Stimulated activated CD4-positive, alpha-beta T cell treated with anti-CD3 and anti-CD28 coated beads, Interleukin-2, amount 100 ng/mL, for 4 hours (primary cell): ENCODE results near the gene SLC6A3.
A peak's percentile ranks its signal among the peaks of the same experiment; 100 is the strongest.

Source experiments
- DNase-seq: peaks from one replicate; pipeline ENCODE4 v3.0.0-alpha.2; 2020; ENCODE audit warnings: low read depth

SLC6A3 gene

DNA sequence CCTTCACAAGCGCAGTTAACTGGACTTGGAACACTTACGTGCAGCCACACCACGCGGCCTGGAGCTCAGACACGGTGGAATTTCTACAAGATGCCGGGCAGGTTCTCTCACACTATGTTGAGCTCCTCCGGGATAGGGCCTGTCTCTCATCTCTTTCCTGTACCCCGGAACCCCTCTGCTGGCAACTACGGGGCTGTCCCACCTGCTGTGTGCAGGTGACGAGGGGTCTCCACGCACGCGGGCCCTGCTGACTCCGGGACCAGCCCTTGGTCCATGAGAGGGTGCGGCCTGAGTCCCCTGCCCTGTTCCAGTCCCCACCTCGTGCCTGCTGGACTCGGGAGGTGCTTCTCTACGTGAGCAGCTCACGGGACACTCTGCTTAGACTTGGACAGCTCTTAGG, 40.1 kb downstream of the SLC6A3 start:
- DNase-seq: no peak

DNA sequence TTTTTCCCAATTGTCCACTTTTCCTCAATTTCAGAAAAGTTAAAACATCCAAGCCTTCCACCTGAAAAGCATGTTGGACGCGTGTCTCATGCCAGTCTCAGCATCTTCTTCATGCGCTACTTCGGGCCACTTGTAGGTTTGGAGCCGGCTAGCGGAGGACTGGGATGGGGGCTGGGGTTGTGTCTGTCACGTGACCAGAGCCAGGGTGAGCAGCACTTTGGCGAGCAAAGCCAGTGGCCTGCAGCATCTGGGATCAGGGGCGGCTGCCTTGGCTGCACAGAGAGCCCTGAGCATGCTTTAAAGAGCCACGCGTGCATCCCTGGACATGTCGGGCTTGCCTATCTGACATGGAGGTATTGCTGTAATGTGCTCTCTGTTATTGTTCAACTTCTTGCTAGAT, 41.2 kb downstream of the SLC6A3 start:
- no peak for DNase-seq

DNA sequence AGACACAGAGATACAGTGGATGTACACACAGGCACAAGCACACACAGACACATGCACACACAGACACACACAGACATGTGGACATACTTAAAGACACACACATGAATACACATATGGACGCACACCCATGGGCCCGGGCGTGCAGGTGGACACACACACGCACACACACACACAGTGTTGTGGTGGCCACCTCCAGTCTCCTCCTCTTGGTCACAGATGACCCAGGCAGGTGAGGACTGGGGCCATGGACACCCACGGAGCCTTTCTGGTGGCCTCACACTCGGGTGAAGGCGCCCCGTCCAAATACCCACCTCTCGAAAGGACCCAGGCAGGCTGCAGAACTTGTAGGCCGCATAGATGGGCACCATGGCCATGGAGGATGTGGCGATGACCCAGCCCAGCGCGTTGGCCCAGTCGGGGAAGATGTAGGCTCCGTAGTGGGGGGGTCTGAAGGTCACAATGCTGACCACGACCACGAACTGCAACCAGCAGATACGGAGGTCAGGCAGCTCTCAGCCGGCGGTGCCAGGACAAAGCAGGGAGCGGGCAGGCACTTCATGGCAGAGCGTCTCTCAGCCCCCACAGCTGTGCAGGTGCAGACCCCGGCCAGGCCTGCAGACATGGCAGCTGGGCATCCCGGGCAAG, 42.5 kb downstream of the SLC6A3 start:
- DNase-seq: no peak

DNA sequence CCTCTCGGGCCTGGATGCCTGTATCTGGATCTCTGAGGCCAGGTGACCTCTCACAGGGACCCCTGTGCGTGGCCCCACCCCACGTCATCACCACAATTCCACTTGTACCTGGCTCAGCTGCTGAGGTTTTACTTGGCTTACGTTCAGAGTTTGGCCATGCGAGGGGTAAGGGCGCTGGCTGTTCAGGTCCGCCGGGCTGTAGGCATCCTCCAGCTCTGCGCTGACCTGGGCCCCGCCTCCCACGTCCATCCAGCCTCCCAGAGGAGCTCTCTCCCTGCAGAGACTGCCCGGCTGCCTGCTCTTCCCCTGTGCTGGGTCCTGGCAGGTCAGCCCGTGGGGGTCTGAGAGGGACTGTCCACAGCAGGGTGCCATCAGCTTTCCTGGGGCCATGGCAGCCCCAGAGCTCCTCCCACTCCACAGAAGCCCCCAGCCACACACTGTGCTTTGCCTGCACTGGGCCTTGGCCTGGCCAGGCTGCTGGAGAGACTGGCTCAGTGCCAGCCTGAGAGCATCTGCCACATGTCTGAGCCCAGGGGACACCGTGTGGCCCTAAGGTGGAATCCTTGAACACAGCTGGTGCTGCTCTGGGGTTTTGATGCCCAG, 43.6 kb downstream of the SLC6A3 start:
- DNase-seq: no peak

DNA sequence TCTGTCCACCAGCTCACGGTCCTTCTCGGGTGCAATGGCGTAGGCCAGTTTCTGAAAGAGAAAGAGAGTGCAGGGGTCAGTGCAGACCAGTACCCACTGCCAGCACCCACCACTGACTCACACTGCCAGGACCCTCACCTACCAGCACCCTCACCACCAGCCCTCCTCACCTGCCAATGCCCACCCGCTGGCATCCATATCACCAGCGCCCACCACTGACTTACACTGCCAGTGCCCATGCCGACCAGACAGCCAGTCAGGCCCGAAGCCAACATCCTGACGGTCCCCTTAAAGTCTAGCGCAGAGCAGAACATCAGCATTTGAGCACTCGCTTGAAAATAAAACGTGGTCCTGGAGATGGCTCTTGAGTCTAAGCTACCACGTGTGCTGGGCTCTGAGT, 44.3 kb downstream of the SLC6A3 start:
- DNase-seq: no peak

DNA sequence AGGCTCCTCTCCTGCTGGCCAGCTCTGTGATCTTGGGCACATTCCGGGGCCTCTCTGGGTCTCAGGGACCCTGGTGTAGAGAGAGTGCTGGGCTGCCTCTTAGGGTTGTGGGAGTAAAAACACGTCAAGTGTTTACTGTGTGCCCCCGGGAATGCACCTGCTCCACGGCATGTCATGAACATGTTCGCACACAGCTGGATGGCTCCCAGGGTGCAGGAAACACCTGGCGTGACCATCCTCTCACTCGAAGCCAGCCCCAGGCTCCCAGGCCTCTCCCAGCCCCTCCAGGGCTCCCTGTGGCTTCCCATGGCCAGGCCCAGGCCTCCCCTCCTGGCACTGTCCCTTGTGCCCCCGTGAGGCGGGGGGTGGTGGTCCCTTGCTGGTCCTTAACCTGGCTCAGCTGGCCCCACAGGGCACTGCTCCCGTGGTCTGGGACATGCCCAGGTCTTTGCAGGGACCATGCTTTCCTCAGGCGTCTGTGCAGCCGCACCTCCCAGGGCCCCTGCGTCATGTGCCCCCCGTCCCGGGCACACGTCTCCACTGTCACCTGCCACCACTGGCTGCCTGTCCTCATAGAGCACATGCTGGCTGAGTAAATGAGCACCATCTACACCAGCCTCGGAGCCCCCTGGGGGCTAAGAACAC, 44.9 kb downstream of the SLC6A3 start:
- DNase-seq: no peak

DNA sequence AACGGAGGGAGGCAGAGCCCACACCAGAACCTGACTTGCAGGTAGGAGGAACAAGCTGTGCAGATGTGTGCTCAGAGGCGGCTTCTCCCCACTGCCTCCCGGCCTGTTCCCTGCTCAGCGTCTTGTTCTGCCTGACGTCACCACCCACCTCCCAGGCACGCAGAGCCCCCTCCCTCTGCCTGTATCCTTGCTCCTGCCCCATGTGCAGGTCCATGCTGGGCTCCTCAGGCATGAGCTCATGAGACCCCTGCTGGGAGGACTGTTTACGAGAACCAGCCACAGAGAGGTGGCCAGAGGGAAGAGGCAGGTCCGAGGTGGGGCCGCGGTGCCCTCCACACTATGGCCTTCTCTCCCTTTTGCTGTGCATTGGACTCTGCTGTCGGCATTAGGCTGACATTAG, 45.5 kb downstream of the SLC6A3 start:
- DNase-seq: no peak

DNA sequence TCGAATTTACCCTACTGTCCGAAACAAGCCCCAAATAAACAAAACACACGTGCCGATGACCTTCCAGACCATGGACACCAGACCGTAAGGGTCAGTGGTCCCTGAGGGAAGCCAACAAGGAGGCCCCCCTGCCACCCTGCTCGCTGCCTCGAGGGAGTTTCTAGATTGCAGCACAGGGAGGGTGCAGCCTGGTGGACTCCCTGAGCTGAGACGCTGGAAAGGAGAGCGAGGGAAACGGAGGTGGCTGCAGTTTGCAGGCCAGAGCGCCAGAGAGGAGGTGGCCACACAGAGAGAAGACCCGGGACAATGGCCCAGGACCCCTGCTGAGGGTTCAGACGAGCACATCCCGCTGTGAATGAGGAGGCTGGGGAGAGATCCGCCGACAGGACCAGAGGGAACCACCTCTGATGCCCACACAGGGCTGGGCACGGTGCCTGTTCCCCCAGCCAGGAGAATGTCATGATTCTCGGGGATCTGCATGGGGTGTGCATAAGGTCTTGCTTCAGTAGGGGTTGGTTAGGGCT, 48.9 kb downstream of the SLC6A3 start:
- no peak for DNase-seq

DNA sequence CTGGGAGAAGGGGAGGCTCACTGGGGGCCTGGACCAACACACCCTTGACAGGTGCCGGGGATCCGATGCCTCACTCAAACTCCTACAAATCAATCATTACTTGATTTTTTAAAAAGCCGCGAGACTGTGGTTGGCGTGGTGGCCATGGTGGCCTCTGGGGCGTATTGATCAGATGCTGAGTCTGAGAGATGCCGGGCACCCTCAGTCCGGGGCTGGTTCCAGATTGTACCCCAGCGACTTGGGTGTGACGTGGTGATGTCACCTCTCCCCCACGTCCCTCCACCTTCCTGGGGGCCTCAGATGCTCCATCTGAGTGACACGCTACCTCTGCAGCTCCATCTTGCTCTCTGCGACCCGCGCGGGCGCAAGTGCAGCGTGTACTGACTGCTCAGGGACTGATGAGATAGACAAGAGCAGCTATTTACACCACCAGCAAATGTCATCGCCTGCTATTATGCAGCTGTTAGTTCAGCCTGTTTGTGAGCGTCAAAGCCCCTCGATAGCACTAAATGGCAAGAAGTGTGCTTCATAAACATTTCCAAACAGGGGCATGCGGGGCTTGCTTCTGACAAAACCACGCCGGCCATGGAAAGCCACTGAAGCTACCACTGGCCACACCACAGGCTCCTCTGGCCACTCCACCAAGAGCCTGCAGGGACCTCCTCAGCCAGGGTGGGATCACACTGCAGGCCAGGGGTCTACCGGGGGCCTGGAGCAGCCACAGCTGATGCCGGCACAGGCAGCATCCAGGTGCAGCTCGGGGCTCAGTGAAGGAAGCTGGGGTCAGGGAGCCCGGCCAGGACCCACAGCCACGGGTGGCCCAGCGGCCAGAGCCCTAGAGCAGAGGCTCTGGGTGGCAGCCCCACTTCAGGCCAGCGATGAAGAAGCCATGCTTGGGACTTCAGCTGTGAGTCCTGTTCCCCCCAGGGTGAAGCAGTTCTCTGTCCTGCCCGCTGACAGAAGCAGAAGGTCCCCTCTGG, 50.1 kb downstream of the SLC6A3 start:
- no peak for DNase-seq

DNA sequence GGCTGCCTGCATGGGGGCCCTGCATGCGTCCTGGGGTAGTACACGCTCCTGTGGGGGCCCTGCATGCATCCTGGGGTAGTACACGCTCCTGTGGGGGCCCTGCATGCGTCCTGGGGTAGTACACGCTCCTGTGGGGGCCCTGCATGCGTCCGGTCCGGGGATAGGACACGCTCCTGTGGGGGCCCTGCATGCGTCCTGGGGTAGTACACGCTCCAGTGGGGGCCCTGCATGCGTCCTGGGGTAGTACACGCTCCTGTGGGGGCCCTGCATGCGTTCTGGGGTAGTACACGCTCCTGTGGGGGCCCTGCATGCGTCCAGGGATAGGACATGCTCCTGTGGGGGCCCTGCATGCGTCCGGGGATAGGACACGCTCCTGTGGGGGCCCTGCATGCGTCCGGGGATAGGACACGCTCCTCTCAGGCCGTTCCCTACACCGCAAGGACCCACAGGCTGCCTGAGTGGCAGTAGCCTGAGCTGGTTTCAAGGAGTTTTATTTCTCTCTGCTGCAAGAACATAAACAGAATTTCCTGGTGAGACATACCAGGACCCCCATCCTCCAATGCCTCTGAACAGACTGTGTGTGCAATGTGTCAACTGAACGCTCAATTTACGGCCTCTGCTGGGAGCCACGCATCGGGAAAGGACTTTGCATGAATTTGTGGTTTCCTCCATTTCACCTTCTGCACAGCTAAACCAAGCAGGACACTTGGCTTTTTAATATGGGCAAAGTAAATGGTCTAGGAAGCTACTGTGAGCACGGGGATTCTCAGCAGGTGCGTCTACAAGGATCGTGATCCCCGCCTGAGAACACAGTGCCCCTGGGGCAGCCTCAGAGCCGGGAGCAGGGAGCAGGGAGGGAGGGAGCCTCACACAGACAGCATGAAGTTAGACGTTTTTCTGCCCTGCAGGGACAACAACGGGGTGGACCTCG, 51.4 kb downstream of the SLC6A3 start:
- DNase-seq: no peak

DNA sequence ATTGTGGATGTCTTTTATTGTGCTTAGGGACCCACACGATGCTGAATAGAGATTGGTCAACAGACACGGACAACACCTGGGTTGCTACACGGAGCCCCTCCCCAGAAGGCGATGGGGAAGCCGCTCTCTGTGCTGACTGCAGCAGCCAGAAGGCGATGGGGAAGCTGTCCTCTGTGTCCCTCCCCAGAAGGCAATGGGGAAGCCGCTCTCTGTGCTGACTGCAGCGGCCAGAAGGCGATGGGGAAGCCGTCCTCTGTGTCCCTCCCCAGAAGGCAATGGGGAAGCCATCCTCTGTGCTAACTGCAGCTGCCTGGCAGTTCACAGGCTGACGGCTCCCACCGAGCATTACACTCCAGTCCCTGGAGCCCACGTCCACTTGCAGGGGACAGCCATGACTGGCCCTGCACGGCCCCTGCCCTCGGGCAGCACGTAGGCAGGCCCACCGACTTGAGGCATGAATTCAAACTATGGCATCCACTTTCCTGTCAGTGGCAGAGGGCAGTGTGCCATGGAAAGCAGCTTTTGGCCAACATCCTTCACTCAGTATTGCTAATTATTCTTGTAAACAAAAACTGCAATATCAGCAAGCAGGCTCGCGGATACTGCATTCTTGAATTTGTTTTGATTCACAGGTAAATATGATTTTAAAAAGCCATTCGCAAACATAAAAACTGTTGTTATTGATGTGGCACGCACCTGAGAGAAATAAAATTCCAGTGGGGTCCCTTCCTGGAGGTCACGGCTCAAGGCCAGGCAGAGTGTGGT, 52.3 kb downstream of the SLC6A3 start:
- DNase-seq: no peak

DNA sequence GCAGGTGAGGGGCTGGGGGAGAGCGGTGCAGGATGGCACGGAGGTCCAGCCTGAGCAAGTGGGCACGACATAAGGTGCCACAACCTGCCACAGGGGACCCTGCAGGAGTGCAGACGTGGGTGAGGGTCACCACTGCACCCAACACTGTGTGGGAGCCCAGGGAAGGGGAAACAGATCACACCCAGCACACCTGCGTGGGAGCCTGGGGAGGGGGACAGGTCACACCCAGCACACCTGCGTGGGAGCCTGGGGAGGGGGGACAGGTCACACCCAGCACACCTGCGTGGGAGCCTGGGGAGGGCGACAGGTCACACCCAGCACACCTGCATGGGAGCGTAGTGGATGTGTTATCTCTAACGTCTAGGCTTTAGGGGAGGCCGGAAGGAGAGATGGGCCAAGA, 53.0 kb downstream of the SLC6A3 start:
- DNase-seq: no peak

DNA sequence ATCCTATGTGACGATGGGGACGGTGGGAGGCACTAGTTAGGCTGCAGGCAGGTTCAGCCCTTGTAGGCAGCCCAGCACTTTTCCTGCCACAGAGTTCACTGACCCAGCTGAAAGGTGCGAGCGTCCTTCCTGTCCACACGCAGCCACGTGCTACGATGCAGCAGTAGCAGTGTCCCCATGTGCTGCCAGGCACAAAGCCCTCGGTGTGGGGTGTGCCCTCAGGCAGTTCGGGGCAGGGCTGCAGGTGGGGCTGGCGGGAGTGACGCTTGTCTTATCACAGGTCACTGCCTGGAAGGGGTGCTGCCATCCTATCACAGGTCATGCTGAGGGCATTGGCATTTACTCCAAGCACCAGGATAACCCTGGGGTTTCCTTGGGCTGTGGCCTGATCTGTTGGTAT, 53.5 kb downstream of the SLC6A3 start:
- no peak for DNase-seq

DNA sequence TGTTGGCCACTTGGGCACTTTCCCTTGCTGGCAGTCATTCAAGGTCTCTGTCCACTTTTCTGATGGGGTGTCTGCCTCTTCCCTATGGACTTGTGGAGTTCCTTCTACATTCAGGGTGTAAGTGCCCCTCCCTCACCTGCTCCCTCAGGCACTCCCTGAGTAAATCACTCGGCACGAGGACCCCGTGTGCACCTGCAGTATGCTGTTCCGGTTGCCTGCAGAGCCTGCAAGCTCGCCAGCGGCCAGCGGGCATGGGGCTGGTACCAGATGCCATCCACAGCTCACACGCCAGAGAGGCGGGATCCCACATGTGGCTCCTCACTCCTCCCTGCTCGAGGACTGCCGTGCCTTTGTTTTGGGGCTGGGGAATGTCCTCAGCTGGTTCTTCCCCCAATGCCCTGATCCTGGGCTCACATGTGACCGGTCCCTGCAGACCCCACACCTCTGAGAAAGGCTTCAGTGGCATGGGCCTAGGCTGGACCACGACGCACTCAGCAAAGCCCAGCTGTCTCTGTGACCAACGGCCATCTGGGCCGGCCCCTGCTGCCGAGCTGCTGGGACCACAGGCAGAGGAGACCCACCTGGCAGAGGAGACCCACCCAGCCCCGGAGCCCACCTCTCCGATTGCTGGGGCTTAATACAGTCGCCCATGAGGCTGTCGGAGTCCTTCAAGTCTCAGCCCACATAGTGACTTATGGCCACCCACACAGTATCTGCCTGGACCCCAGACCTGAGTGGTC, 54.2 kb downstream of the SLC6A3 start:
- DNase-seq: no peak

DNA sequence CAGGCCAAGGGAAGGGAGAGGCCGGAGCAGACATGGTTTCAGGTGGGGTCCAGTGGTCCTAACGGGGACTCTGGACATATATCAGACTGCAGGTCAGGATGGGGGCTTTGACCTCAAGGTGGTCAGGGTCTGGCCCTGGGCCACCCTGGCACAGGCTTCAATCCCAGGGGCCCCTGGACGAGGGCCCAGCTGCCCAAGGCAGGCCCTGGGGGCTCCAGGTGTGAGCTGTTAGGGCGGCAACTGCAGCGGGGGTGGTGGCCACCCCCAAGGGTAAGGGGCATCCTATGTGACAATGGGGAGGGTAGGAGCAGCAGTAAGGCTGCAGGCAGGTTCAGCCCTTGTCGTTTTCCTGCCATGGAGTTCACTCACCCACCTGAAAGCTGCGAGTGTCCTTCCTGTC, 54.9 kb downstream of the SLC6A3 start:
- no peak for DNase-seq

DNA sequence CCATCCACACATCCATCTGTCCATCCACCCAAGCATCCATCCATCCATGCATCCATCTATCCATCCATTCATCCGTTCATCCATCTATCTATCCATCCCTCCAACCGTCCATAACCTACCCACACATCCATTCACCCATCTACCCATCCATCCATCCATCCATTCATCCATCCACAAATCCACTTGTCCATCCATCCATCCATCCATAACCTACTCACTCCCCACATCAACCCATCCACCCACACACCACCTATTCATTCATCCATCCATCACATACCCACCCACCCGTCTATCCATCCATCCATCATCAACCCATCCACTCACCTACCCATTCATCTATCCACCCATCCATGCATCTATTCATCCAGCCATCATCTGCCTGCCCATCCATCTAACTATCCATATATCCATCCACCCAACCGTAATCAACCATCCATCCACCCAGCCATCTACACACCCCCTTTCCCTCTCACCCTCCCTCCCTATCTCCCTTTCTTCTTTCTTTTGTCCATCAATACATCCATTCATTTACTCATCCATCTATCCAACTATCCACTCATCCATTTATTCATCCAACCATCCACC, 56.8 kb downstream of the SLC6A3 start:
- no peak for DNase-seq

DNA sequence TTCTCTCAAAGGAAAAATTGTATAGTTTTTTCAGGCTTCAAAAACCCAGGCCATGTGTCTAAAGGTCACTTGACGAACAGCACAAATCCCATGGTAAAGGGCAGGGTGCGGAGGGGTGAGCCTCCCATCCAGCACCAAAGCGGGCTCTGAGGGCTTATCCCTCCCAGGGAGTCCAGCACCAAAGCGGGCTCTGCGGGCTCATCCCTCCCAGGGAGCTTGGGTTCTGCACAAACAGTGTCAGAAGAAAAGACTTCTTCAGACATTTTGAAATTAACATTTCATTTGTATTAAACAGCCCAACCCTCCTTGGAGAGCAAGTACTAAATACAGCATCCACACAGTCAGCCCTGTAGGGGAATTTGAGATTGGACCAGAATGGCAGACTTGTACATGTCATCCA, 57.4 kb downstream of the SLC6A3 start:
- no peak for DNase-seq

DNA sequence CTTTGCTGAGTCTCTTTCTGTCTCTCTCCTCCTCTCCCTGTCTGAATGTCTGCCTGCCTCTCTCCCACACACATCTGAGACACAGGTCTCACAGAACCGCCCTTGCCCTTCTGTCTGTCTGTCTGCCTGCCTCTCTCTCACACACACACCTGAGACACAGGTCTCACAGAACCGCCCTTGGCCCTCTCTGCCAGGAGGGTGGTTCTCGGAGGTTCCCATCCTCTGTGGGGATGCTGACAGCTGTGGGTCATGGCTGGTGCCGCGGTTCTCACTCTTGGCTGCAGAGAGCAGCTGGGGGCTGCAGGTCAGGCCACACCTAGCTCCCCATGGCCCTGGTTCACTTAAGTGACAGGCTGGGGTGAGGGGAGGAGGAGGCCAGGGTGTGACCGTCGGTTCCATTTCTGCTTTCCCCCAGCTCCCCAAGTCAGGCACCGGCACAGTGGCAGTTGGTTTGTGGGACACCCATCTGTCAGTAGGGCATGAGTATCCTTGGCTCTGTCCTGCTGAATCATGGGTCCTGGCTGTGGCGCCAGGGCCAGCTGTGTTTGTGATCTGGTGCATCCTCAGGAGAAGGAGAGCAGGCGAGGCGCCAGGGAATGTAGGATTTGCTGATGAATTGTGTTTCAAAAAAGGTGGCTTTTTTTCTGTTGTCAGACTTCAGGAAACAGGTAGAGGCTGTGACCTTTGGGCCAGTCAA, 58.0 kb downstream of the SLC6A3 start:
- no peak for DNase-seq

DNA sequence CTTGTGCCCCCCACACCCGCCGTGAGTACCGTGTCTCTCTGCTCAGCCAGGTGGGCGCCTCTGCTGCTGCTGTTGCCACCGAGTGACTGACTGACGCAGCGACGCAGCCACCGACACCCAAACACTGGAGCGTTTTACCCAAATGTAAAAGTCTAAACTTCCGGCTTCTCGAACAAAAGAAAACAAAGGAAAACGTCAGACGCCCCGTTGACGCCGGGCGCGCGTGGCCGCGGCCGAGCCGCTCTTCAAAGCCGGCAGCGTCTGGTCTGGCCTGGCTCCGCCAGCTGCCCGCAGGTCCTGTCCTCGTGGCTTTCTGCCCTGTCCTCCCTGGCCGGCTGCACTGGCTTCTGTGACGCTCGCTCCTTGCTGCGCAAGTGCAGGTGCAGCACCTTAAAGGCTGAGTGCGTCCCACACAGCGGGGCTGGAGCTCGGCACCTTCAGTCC, 58.9 kb downstream of the SLC6A3 start:
- peak; percentile 55 for DNase-seq
